ENCODE measurements around the gene FATE1. TPM values are rescaled to one million over a fixed set of nuclear protein-coding genes. Genes with fewer than 3 reads are reported as not detected.

Gene FATE1
- total and polyA plus RNA-seq, 2 of the 8 experiments (the other 6 are each of a cell fraction or from before 2014, with no cell fraction given): 0.12 TPM; not detected in 1

DNA sequence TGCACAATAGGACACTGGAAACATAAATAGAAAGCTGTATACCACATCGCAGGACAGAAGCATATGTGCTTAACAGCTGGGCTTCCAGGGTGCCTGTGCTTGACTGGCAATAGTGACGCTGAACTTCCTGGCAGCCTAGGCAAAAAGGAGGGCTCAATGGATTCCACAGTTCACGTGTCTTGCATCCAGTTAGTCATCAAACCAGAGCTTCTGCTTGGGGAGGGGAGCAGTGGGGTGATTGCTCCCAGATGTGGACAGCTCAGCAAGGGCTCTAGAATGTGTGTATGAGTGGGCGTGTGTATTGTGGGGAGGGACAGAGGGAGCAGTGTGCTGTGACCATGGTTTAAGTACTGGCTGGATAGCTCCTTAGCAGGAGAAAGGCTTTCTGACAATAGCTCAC is 18.3 kb upstream of the FATE1 start:
- H3K4me2 ChIP-seq (ENCODE audit: insufficient read depth in 1 of 2, low read depth in 2 of 2, low read length in 2 of 2): no peak overlapping the region
- H4K20me1 ChIP-seq (replicated peaks in 1 of 2; ENCODE audit: control insufficient read depth in 1 of 2, insufficient read depth in 2 of 2, low read length in 2 of 2): no peaks in the 10 kb centered on the region
- CTCF ChIA-PET (ENCODE audit: partially characterized antibody): interaction anchor here (1.4 to 1.8 kb wide), 2 partner anchors 14 to 17 kb away, joined by 4 to 5 read pairs; no protein-coding TSS in a partner anchor
- H3K27ac ChIP-seq (ENCODE audit: low read depth, low read length): no peak overlapping the region
- no peak overlapping the region for H2AK5ac ChIP-seq (ENCODE audit: low read depth, low read length)
- no peak for DNase-seq (ENCODE audit: low read depth in 1 of 2, low spot score in 2 of 2)
- no peak overlapping the region for H2BK20ac ChIP-seq (ENCODE audit: low read length)
- H3K9ac ChIP-seq (replicated peaks in 1 of 4; ENCODE audit: extremely low read depth in 1 of 4, low read depth in 3 of 4, low read length in 3 of 4): no peak overlapping the region
- no peak overlapping the region for H3K4me3 ChIP-seq (ENCODE audit: extremely low read depth in 1 of 4, insufficient read depth in 2 of 4, low read depth in 3 of 4, low read length in 4 of 4)
- H2BK120ac ChIP-seq (replicated peaks; ENCODE audit: low read depth, low read length): no peak overlapping the region
- H2BK15ac ChIP-seq (ENCODE audit: low read length): no peak overlapping the region
- no peak overlapping the region for H4K91ac ChIP-seq (replicated peaks; ENCODE audit: insufficient read length, low read length)
- H3K56ac ChIP-seq (replicated peaks; ENCODE audit: insufficient read length, low read depth, low read length): no peak overlapping the region
- H3K18ac ChIP-seq (ENCODE audit: extremely low read depth, low read length): no peak overlapping the region
- H3K27me3 ChIP-seq (replicated peaks in 1 of 4; ENCODE audit: control insufficient read depth in 3 of 4, extremely low read depth in 1 of 4, insufficient read depth in 3 of 4, low read length in 3 of 4): peaks cover 0 to 6% (median 1%) of the 10 kb centered on the region in 4 experiments; a peak in 2 of 7 replicates
- H3K23me2 ChIP-seq (ENCODE audit: low read depth, low read length): no peaks in the 10 kb centered on the region
- no peak overlapping the region for H3K23ac ChIP-seq (ENCODE audit: insufficient read length)
- H4K8ac ChIP-seq (ENCODE audit: extremely low read depth, insufficient read depth, low read length): no peak overlapping the region
- 86% methylated on average over 3 of the region's 4 CpGs; no CpG with 5 or more reads in 1 of the 2 experiments for WGBS, 2 experiments (ENCODE audit: extremely low coverage in 1 of 2, insufficient coverage in 1 of 2, insufficient read length in 1 of 2, insufficient replicate concordance in 2 of 2, low coverage in 1 of 2, low lambda C conversion rate in 2 of 2, missing lambda C conversion rate in 1 of 2)
- H2BK5ac ChIP-seq (ENCODE audit: low read depth, low read length): no peak overlapping the region
- FAIRE-seq: no peak
- H3K79me2 ChIP-seq (ENCODE audit: control insufficient read depth in 1 of 2, insufficient read depth in 2 of 2, low read length in 2 of 2): no peaks in the 10 kb centered on the region
- POLR2A ChIA-PET (ENCODE audit: partially characterized antibody): interaction anchor here (1.1 kb wide), 1 partner anchor 9 kb away, joined by 3 read pairs; no protein-coding TSS in a partner anchor
- H4K5ac ChIP-seq (ENCODE audit: insufficient read length, low read depth, low read length): no peak overlapping the region
- no peak overlapping the region for H2AFZ ChIP-seq (ENCODE audit: low read length)
- peaks cover 0 to 6% (median 0%) of the 10 kb centered on the region in 4 experiments; a peak in 1 of 7 replicates for H3K4me1 ChIP-seq (replicated peaks in 1 of 4; ENCODE audit: control insufficient read depth in 3 of 4, insufficient read depth in 4 of 4, low read length in 3 of 4)
- H3K79me1 ChIP-seq (ENCODE audit: low read depth, low read length): no peaks in the 10 kb centered on the region
- no peaks in the 10 kb centered on the region for H3K9me3 ChIP-seq (ENCODE audit: insufficient read depth in 2 of 2, low read depth in 1 of 2, low read length in 1 of 2)
- no peak overlapping the region for H2BK12ac ChIP-seq (ENCODE audit: low read depth, low read length)
- no peak overlapping the region for H3K14ac ChIP-seq (ENCODE audit: insufficient read length)
- H3K36me3 ChIP-seq (ENCODE audit: control insufficient read depth in 2 of 4, insufficient read depth in 4 of 4, low read length in 3 of 4): no peaks in the 10 kb centered on the region
- TF ChIP-seq SIN3A (conservative IDR thresholded peaks at IDR 0.05 in 1 of 2, IDR thresholded peaks at IDR 0.05 in 1 of 2; ENCODE audit: low read depth in 1 of 2, low read length in 2 of 2) (no peak), POLR2AphosphoS5 (IDR thresholded peaks at IDR 0.05; ENCODE audit: low read depth, low read length) (no peak), RBBP5 (IDR thresholded peaks at IDR 0.05; ENCODE audit: borderline replicate concordance, low read depth, low read length) (no peak), SUZ12 (IDR thresholded peaks at IDR 0.05; ENCODE audit: low read length) (no peak), RFX5 (IDR thresholded peaks at IDR 0.05; ENCODE audit: borderline replicate concordance, low read depth, low read length) (no peak), CHD1 (IDR thresholded peaks at IDR 0.05; ENCODE audit: low read depth, low read length) (no peak), EZH2 (IDR thresholded peaks at IDR 0.05; ENCODE audit: low read depth, low read length, severe bottlenecking) (no peak), SP1 (IDR thresholded peaks at IDR 0.05; ENCODE audit: low read depth, low read length) (no peak), EGR1 (IDR thresholded peaks at IDR 0.05; ENCODE audit: borderline replicate concordance, low read depth, low read length) (no peak), NANOG (IDR thresholded peaks at IDR 0.05; ENCODE audit: insufficient read depth, low read depth, low read length, poor library complexity, severe bottlenecking) (no peak), SP2 (IDR thresholded peaks at IDR 0.05; ENCODE audit: low read length) (no peak)
- H3K4ac ChIP-seq (replicated peaks; ENCODE audit: insufficient read length, low read depth, low read length): no peak overlapping the region

All from H1 (cell line).